ENCODE results near the gene GLA. TPM values are rescaled to one million over a fixed set of nuclear protein-coding genes. Genes with fewer than 3 reads are reported as not detected.

GLA gene
- total and polyA plus RNA-seq, 4 donors = 23.7 to 41.4 (median 25.6) TPM

GRCh38 chrX:101391831-101392230 is 15.9 kb downstream of the GLA start:
- ATAC-seq (ENCODE audit: low FRiP score) = no peak
- H3K4me3 ChIP-seq (ENCODE audit: low read length in 2 of 2) = no peak overlapping the region
- DNase-seq = no peak
- no peaks in the 10 kb centered on the region for H3K36me3 ChIP-seq (ENCODE audit: control insufficient read depth in 1 of 2, insufficient read depth in 2 of 2, low read length in 1 of 2)
- no peaks in the 10 kb centered on the region for H3K27me3 ChIP-seq (ENCODE audit: control insufficient read depth in 1 of 2, insufficient read depth in 2 of 2, low read length in 1 of 2)
- H3K9me3 ChIP-seq (ENCODE audit: control insufficient read depth, low read length) = no peaks in the 10 kb centered on the region
- intact Hi-C loops (cut with DNase I) = no loop called here
- 56 to 76% methylated on average over 6 of the region's 6 CpGs for WGBS, 2 donors
- no peak overlapping the region for H3K27ac ChIP-seq (ENCODE audit: low read depth in 1 of 2, low read length in 2 of 2)
- no peaks in the 10 kb centered on the region for H3K4me1 ChIP-seq (ENCODE audit: control insufficient read depth in 1 of 2, insufficient read depth in 2 of 2, low read length in 2 of 2)

GRCh38 chrX:101390664-101391525 is 16.8 kb downstream of the GLA start, which contains the start of gene RPL36A:
Gene RPL36A (plus strand): TSS chrX:101391011. CDS start chrX:101391044, 33 bp downstream.
- WGBS, 2 donors = 1 to 28% methylated on average over 46 to 47 of the region's 47 CpGs
- Histone ChIP-seq H3K9me3 (ENCODE audit: control insufficient read depth, low read length) (no peaks in the 10 kb centered on the region), H3K36me3 (ENCODE audit: control insufficient read depth in 1 of 2, insufficient read depth in 2 of 2, low read length in 1 of 2) (no peaks in the 10 kb centered on the region), H3K4me1 (ENCODE audit: control insufficient read depth in 1 of 2, insufficient read depth in 2 of 2, low read length in 2 of 2) (no peaks in the 10 kb centered on the region), H3K27ac (ENCODE audit: low read depth in 1 of 2, low read length in 2 of 2) (peak within 1 kb of the TSS in 1 of 2 donors; percentile 74), H3K27me3 (ENCODE audit: control insufficient read depth in 1 of 2, insufficient read depth in 2 of 2, low read length in 1 of 2) (no peaks in the 10 kb centered on the region), H3K4me3 (ENCODE audit: low read length in 2 of 2) (peak within 1 kb of the TSS; percentile 22 to 43)
- intact Hi-C loops (cut with DNase I) = no loop called here
- ATAC-seq (ENCODE audit: low FRiP score) = peak; percentile 95
- DNase-seq = peak; percentile 91 to 94

DNA sequence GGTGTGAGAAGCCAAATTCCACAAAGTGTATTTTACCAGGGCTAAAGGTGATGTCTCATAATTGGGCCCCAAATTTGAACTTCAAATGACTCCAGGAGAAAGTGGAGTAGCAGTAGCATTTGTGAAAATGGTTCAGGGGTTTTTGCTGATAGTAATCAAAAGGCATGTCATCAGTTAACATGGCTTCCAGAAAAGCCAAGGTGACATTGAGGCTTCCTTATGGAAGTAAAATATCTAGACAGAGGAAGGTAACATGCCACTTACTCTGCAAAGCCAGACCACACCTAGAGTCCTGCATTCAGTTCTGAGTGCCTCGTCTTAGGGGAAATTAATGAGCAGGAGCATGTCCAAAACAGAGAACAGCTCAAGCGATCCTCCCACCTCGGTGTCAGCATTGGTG is 19.1 kb downstream of the GLA start:
- ATAC-seq (ENCODE audit: low FRiP score) (no peak), DNase-seq (no peak)
- Histone ChIP-seq H3K27ac (ENCODE audit: low read depth in 1 of 2, low read length in 2 of 2) (no peak overlapping the region), H3K36me3 (ENCODE audit: control insufficient read depth in 1 of 2, insufficient read depth in 2 of 2, low read length in 1 of 2) (no peaks in the 10 kb centered on the region), H3K9me3 (ENCODE audit: control insufficient read depth, low read length) (no peaks in the 10 kb centered on the region), H3K4me1 (ENCODE audit: control insufficient read depth in 1 of 2, insufficient read depth in 2 of 2, low read length in 2 of 2) (peaks cover 0 to 1% of the 10 kb centered on the region in 2 donors), H3K4me3 (ENCODE audit: low read length in 2 of 2) (no peak overlapping the region), H3K27me3 (ENCODE audit: control insufficient read depth in 1 of 2, insufficient read depth in 2 of 2, low read length in 1 of 2) (no peaks in the 10 kb centered on the region)
- intact Hi-C loops (cut with DNase I) = no loop called here
- 84 to 85% methylated on average over 3 of the region's 3 CpGs for WGBS, 2 donors

- no peak for ATAC-seq (ENCODE audit: low FRiP score)
- WGBS, 2 donors = 68 to 70% methylated on average over 6 of the region's 6 CpGs
- H3K4me3 ChIP-seq (ENCODE audit: low read length in 2 of 2) = no peak overlapping the region
These were observed 21.2 kb downstream of the GLA start for GRCh38 chrX:101386542-101386885.

GRCh38 chrX:101385795-101386541 is 21.8 kb downstream of the GLA start, which contains the start of gene BTK:
Gene BTK (minus strand): TSS chrX:101386191. CDS start chrX:101375284, 10,907 bp downstream.
- no peaks in the 10 kb centered on the region for H3K36me3 ChIP-seq (ENCODE audit: control insufficient read depth in 1 of 2, insufficient read depth in 2 of 2, low read length in 1 of 2)
- H3K27ac ChIP-seq (ENCODE audit: low read depth in 1 of 2, low read length in 2 of 2) = no peak within 1 kb of the TSS
- peaks cover 0 to 2% of the 10 kb centered on the region in 2 donors for H3K4me1 ChIP-seq (ENCODE audit: control insufficient read depth in 1 of 2, insufficient read depth in 2 of 2, low read length in 2 of 2)
- no peaks in the 10 kb centered on the region for H3K27me3 ChIP-seq (ENCODE audit: control insufficient read depth in 1 of 2, insufficient read depth in 2 of 2, low read length in 1 of 2)
- no peaks in the 10 kb centered on the region for H3K9me3 ChIP-seq (ENCODE audit: control insufficient read depth, low read length)
- DNase-seq (no peak), ATAC-seq (ENCODE audit: low FRiP score) (no peak)
- intact Hi-C loops (cut with DNase I) = no loop called here
- H3K4me3 ChIP-seq (ENCODE audit: low read length in 2 of 2) = no peak within 1 kb of the TSS
- 76 to 80% methylated on average over 9 of the region's 9 CpGs for WGBS, 2 donors

More at GRCh38 chrX:101386542-101386885, 21.2 kb downstream of the GLA start:
- H3K4me1 ChIP-seq (ENCODE audit: control insufficient read depth in 1 of 2, insufficient read depth in 2 of 2, low read length in 2 of 2) = peaks cover 0 to 2% of the 10 kb centered on the region in 2 donors
- DNase-seq = no peak
- no peaks in the 10 kb centered on the region for H3K36me3 ChIP-seq (ENCODE audit: control insufficient read depth in 1 of 2, insufficient read depth in 2 of 2, low read length in 1 of 2)
- H3K9me3 ChIP-seq (ENCODE audit: control insufficient read depth, low read length) = no peaks in the 10 kb centered on the region
- no peaks in the 10 kb centered on the region for H3K27me3 ChIP-seq (ENCODE audit: control insufficient read depth in 1 of 2, insufficient read depth in 2 of 2, low read length in 1 of 2)
- H3K27ac ChIP-seq (ENCODE audit: low read depth in 1 of 2, low read length in 2 of 2) = no peak overlapping the region
- intact Hi-C loops (cut with DNase I) = no loop called here

DNA sequence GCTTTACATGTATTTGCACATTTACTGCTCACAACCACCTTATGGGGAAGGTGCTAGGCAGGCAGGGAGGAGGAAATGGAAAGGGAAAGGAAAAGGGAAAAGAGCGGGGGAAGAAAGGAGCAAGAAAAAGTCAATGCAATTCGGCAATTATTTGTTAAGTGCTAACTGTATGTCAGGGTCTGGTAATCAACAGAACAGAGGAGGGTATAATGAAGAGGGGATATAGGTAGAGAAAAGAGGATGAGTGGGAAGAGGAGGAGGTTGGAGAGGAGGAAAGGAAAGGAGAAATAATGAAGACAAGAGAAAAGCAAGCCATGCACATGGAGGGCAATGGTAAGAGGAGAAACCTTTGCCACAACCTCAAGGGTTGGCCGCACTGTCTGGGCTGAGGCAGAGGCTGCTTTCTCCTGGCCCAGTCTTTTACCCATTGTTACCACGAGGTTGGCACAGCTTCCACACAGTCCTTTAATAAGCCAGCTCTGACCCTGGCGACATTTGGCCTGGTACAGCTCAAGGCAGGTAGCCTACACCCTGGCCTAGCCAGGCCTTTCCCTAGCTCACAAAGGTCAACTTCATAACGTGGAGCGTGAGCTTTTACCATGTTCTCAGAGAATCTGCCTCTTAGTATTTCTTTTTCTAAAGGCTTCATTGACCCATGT is 22.6 kb downstream of the GLA start:
- Histone ChIP-seq H3K27me3 (ENCODE audit: control insufficient read depth in 1 of 2, insufficient read depth in 2 of 2, low read length in 1 of 2) (no peaks in the 10 kb centered on the region), H3K9me3 (ENCODE audit: control insufficient read depth, low read length) (no peaks in the 10 kb centered on the region), H3K36me3 (ENCODE audit: control insufficient read depth in 1 of 2, insufficient read depth in 2 of 2, low read length in 1 of 2) (no peaks in the 10 kb centered on the region), H3K4me3 (ENCODE audit: low read length in 2 of 2) (no peak overlapping the region), H3K4me1 (ENCODE audit: control insufficient read depth in 1 of 2, insufficient read depth in 2 of 2, low read length in 2 of 2) (peaks cover 0 to 2% of the 10 kb centered on the region in 2 donors), H3K27ac (ENCODE audit: low read depth in 1 of 2, low read length in 2 of 2) (no peak overlapping the region)
- DNase-seq = no peak
- WGBS, 2 donors = 71 to 85% methylated on average over 7 of the region's 7 CpGs
- intact Hi-C loops (cut with DNase I) = no loop called here
- no peak for ATAC-seq (ENCODE audit: low FRiP score)

DNA sequence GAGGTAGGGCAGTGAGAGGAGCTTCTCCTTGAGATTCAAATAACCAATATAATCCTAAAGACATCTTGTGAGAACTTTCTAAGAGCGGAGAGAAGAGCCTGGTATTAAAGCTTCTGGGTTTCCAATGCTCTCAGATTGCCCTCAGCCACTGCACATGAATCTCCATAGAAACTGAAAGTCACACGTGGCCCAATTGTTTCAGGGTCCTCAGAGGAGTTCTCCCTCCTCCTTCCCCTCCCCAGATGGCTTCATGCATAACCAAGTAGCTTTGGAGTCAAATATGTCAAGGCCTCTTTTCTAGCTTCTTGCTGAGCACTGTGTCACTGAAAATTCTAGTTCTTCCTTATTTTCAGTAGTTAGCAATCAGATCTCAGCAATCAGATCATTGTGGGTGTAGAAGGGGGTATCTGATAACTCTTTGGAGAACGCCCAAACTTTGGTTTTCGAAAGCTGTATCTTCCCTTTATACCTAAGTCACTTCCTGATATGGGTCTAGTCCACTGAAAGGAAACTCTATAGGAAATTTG is 24.0 kb downstream of the GLA start:
- Histone ChIP-seq H3K27me3 (ENCODE audit: control insufficient read depth in 1 of 2, insufficient read depth in 2 of 2, low read length in 1 of 2) (no peaks in the 10 kb centered on the region), H3K4me1 (ENCODE audit: control insufficient read depth in 1 of 2, insufficient read depth in 2 of 2, low read length in 2 of 2) (peaks cover 0 to 2% of the 10 kb centered on the region in 2 donors), H3K4me3 (ENCODE audit: low read length in 2 of 2) (no peak overlapping the region), H3K9me3 (ENCODE audit: control insufficient read depth, low read length) (no peaks in the 10 kb centered on the region), H3K36me3 (ENCODE audit: control insufficient read depth in 1 of 2, insufficient read depth in 2 of 2, low read length in 1 of 2) (no peaks in the 10 kb centered on the region), H3K27ac (ENCODE audit: low read depth in 1 of 2, low read length in 2 of 2) (no peak overlapping the region)
- DNase-seq (no peak), ATAC-seq (ENCODE audit: low FRiP score) (no peak)
- intact Hi-C loops (cut with DNase I) = no loop called here
- WGBS, 2 donors = 61 to 64% methylated on average over 4 of the region's 4 CpGs

DNA sequence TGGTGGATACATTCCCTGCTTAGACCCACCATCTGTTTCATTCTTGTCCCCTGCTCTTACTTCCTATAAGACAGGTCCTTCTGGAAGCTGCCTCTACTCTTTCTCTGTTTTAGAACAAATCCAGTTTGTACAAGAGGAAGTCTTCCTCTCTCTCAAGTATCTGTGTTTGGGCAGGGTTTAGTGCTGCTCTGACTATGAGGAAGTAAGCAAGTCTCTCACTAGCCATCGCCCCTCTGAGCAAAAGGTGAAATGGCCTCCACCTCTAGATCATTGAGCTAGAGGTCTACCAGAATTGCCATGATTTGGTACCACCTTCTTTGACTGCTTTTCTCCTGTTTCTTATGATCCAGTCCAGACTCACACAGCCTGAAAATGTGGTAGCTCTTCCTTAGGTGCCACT is 30.2 kb downstream of the GLA start:
- intact Hi-C loops (cut with DNase I) = no loop called here
- WGBS, 2 donors = 46 to 94% methylated on average over 1 of the region's 1 CpG
- DNase-seq (no peak), ATAC-seq (ENCODE audit: low FRiP score) (no peak)
- H3K4me3 ChIP-seq (ENCODE audit: low read length in 2 of 2) = no peak overlapping the region
- H3K27ac ChIP-seq (ENCODE audit: low read depth in 1 of 2, low read length in 2 of 2) = no peak overlapping the region
- H3K27me3 ChIP-seq (ENCODE audit: control insufficient read depth in 1 of 2, insufficient read depth in 2 of 2, low read length in 1 of 2) = no peaks in the 10 kb centered on the region
- no peaks in the 10 kb centered on the region for H3K4me1 ChIP-seq (ENCODE audit: control insufficient read depth in 1 of 2, insufficient read depth in 2 of 2, low read length in 2 of 2)
- H3K9me3 ChIP-seq (ENCODE audit: control insufficient read depth, low read length) = no peaks in the 10 kb centered on the region
- H3K36me3 ChIP-seq (ENCODE audit: control insufficient read depth in 1 of 2, insufficient read depth in 2 of 2, low read length in 1 of 2) = no peaks in the 10 kb centered on the region

Data from aorta (tissue), 5 donors.